ENCODE data around the gene FOXI1. TPM values are rescaled to one million over a fixed set of nuclear protein-coding genes. Genes with fewer than 3 reads are reported as not detected.

The FOXI1 gene
- total RNA-seq, 1 experiment from 2014 or later = 0.44 TPM

DNA sequence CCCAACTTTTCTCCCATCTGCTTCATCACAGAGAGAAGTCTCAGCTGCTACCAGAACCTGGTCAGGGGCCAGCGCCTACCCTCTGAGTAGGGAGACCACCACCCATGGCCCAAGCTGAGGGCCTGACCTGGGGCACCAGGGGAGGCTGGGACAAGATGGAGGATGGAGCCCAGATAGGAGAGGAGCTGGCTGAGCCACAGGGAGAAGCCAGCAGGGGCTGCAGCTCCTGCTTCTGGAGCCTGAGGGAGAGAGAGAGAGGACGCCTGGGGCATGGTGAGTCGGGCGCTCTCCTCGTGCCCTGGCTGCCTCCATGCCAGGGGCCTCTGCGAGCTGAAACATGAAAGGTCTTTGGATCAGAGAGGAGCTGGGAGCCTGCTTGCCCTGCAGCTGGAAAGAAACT is 1.4 kb upstream of the FOXI1 start:
- Histone ChIP-seq H3K27ac (ENCODE audit: low read length) (peak overlapping the region; percentile 91; the same call in 1 of the 2 replicates), H3K36me3 (ENCODE audit: control insufficient read depth, insufficient read depth, low read length) (no peaks in the 10 kb centered on the region), H3K27me3 (ENCODE audit: control insufficient read depth, insufficient read depth, low read length) (no peaks in the 10 kb centered on the region), H3K4me1 (ENCODE audit: control insufficient read depth, insufficient read depth, low read length) (peaks cover 38% of the 10 kb centered on the region), H3K9me3 (ENCODE audit: control insufficient read depth, insufficient read depth, low read depth, low read length) (no peaks in the 10 kb centered on the region), H3K4me3 (ENCODE audit: low read depth in 2 of 2, low read length in 2 of 2) (no peak overlapping the region)
- no peak for ATAC-seq
- ChIA-PET POLR2A (no interaction called here), CTCF (interaction anchor here (0.6 to 0.7 kb wide), 2 partner anchors 101 to 162 kb away, joined by 3 to 9 read pairs; no protein-coding TSS in a partner anchor)
- TF ChIP-seq, protein P1, sequence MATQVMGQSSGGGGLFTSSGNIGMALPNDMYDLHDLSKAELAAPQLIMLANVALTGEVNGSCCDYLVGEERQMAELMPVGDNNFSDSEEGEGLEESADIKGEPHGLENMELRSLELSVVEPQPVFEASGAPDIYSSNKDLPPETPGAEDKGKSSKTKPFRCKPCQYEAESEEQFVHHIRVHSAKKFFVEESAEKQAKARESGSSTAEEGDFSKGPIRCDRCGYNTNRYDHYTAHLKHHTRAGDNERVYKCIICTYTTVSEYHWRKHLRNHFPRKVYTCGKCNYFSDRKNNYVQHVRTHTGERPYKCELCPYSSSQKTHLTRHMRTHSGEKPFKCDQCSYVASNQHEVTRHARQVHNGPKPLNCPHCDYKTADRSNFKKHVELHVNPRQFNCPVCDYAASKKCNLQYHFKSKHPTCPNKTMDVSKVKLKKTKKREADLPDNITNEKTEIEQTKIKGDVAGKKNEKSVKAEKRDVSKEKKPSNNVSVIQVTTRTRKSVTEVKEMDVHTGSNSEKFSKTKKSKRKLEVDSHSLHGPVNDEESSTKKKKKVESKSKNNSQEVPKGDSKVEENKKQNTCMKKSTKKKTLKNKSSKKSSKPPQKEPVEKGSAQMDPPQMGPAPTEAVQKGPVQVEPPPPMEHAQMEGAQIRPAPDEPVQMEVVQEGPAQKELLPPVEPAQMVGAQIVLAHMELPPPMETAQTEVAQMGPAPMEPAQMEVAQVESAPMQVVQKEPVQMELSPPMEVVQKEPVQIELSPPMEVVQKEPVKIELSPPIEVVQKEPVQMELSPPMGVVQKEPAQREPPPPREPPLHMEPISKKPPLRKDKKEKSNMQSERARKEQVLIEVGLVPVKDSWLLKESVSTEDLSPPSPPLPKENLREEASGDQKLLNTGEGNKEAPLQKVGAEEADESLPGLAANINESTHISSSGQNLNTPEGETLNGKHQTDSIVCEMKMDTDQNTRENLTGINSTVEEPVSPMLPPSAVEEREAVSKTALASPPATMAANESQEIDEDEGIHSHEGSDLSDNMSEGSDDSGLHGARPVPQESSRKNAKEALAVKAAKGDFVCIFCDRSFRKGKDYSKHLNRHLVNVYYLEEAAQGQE (IDR thresholded peaks at IDR 0.05; ENCODE audit: insufficient read depth in 1 of 2, low read depth in 2 of 2, low read length in 1 of 2) = no peak
- TF ChIP-seq POLR2AphosphoS5 (IDR thresholded peaks at IDR 0.05; ENCODE audit: low read depth, low read length) (no peak), SIN3A (IDR thresholded peaks at IDR 0.05; ENCODE audit: borderline replicate concordance, insufficient read depth, low read depth, low read length) (no peak), TCF7L2 (IDR thresholded peaks at IDR 0.05; ENCODE audit: low read depth, low read length) (no peak)
- TF ChIP-seq, protein P2, sequence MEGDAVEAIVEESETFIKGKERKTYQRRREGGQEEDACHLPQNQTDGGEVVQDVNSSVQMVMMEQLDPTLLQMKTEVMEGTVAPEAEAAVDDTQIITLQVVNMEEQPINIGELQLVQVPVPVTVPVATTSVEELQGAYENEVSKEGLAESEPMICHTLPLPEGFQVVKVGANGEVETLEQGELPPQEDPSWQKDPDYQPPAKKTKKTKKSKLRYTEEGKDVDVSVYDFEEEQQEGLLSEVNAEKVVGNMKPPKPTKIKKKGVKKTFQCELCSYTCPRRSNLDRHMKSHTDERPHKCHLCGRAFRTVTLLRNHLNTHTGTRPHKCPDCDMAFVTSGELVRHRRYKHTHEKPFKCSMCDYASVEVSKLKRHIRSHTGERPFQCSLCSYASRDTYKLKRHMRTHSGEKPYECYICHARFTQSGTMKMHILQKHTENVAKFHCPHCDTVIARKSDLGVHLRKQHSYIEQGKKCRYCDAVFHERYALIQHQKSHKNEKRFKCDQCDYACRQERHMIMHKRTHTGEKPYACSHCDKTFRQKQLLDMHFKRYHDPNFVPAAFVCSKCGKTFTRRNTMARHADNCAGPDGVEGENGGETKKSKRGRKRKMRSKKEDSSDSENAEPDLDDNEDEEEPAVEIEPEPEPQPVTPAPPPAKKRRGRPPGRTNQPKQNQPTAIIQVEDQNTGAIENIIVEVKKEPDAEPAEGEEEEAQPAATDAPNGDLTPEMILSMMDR (IDR thresholded peaks at IDR 0.05) = no peak
- no TSS peak for BruUV-seq (replicated peaks)
- in situ Hi-C loops (cut with HindIII; ENCODE audit: low pct_unique_long_range_greater_than_20kb, low sequenced_read_pairs) (no loop called here), intact Hi-C loops (cut with micrococcal nuclease; ENCODE audit: unreplicated experiment) (no loop called here)
- DNase-seq (ENCODE audit: low read depth, low spot score) = no peak

DNA sequence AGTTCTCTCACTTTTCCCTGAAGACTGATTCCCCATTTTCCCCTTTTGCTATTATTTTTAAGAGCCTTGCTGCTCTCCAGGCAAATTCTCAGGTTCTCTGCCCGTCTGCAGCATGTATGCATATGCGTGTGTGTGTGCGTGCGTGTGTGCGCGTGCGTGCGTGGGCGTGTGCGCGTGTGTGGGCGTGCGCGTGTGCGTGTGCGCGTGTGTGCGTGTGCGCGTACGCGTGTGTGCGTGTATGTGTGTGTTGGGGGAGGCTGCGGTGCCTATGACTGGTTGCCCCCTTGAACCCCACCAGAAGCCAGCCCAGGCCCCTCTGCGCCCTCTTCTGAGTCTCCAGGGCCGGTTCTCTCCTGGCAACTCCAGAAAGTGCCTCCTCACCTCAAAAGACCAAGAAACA is 987 bp upstream of the FOXI1 start:
- Histone ChIP-seq H3K4me3 (ENCODE audit: low read depth in 2 of 2, low read length in 2 of 2) (no peak overlapping the region), H3K9me3 (ENCODE audit: control insufficient read depth, insufficient read depth, low read depth, low read length) (no peaks in the 10 kb centered on the region), H3K4me1 (ENCODE audit: control insufficient read depth, insufficient read depth, low read length) (peaks cover 40% of the 10 kb centered on the region), H3K27me3 (ENCODE audit: control insufficient read depth, insufficient read depth, low read length) (no peaks in the 10 kb centered on the region), H3K36me3 (ENCODE audit: control insufficient read depth, insufficient read depth, low read length) (no peaks in the 10 kb centered on the region), H3K27ac (ENCODE audit: low read length) (peak overlapping the region; percentile 91)
- no TSS peak for BruUV-seq (replicated peaks)
- TF ChIP-seq POLR2AphosphoS5 (IDR thresholded peaks at IDR 0.05; ENCODE audit: low read depth, low read length) (no peak), SIN3A (IDR thresholded peaks at IDR 0.05; ENCODE audit: borderline replicate concordance, insufficient read depth, low read depth, low read length) (no peak), TCF7L2 (IDR thresholded peaks at IDR 0.05; ENCODE audit: low read depth, low read length) (no peak)
- TF ChIP-seq, protein P2 (IDR thresholded peaks at IDR 0.05) = no peak
- TF ChIP-seq, protein P1 (IDR thresholded peaks at IDR 0.05; ENCODE audit: insufficient read depth in 1 of 2, low read depth in 2 of 2, low read length in 1 of 2) = no peak
- CTCF ChIA-PET = interaction anchor here (0.6 kb wide), 1 partner anchor 162 kb away, joined by 9 read pairs; no protein-coding TSS in a partner anchor
- ATAC-seq (no peak), DNase-seq (ENCODE audit: low read depth, low spot score) (no peak)
- POLR2A ChIA-PET = no interaction called here
- intact Hi-C loops (cut with micrococcal nuclease; ENCODE audit: unreplicated experiment) = no loop called here
- in situ Hi-C loops (cut with HindIII; ENCODE audit: low pct_unique_long_range_greater_than_20kb, low sequenced_read_pairs) = no loop called here

All from Panc1 (cell line).